ENCODE data around the gene DHRS4. TPM values are rescaled to one million over a fixed set of nuclear protein-coding genes. Genes with fewer than 3 reads are reported as not detected.
"Not testable (repeated sequence)": the region's sequence is repeated elsewhere in the genome, so short reads cannot be mapped to it uniquely, and the experiment has no call there.

The DHRS4 gene
- polyA plus RNA-seq, 3 donors from 2014 or later = 26.2 to 33.8 (median 31.0) TPM

DNA sequence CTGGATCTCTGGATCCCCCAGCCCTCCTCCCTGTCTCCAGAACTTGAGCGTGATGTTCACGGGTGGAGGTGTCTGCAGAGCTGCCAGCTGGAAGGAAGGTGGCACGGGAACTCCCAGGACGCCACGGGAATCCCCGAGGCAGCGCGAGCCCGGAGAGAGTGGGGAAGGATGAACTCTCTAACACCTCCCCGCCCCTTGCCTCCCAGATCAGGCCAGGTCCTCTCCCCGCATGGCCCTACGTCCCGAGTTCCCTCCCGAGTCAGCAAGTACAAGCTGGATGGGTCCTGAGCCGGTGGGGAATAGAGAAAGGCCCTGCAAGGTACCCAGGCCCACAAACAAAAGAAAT lies 52.9 kb downstream of the DHRS4 start:
- not testable (repeated sequence) for H3K9me3 Mint-ChIP-seq; H3K27me3 Mint-ChIP-seq (ENCODE audit: low read depth in 3 of 3); H3K4me1 Mint-ChIP-seq; DNase-seq; H3K36me3 Mint-ChIP-seq; H3K27ac Mint-ChIP-seq
- peak overlapping the region in 1 of 5 donors; percentile 48 for H3K4me3 Mint-ChIP-seq

DNA sequence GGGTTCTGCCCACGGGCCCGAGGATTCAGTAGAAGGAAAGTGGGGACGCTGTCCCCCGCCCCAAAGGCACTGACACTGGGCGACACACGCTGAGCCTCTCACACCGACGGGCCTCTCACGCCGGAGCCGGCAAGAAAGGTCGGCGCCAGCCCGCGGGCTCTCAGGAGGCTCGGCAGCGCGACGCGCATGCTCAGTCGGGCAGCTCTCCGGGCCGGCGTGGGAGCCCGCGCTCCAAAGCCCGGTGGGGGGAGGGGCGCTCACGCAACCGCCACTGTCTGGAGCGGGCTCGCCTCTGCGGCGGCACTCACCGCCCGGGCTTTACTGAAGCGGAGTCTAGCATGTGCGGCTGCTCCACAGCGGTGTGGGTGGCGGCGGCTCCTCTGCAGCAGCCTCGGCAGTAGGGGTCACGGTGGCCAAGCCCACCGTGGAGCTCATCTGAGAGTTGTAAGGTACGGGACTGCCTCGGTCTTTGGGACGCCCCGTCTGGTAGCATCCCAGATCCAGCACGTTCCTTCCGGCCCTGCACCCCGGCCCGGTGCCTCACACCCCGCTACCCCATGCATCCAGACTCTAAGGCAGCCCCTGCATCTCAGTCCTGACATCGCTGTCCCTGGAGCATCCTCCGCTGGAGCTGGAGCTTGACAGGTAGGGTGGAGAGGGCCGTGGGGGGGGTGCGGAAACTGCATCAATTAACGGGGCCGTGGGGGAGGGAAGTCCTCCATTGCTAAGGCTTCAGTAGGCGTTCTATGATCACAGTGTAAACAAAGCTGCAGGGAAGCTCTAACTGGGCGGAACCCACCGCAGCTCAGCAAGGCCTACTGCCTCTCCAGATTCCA lies 53.5 kb downstream of the DHRS4 start:
- H3K27ac Mint-ChIP-seq = peak overlapping the region in 4 of 6 donors; percentile 78 to 87 (median 82)
- not testable (repeated sequence) for H3K4me1 Mint-ChIP-seq; H3K27me3 Mint-ChIP-seq (ENCODE audit: low read depth in 3 of 3); H3K36me3 Mint-ChIP-seq; H3K9me3 Mint-ChIP-seq
- DNase-seq = peak; percentile 61 to 77 (median 75)
- peak overlapping the region; percentile 62 to 88 (median 83) for H3K4me3 Mint-ChIP-seq

DNA sequence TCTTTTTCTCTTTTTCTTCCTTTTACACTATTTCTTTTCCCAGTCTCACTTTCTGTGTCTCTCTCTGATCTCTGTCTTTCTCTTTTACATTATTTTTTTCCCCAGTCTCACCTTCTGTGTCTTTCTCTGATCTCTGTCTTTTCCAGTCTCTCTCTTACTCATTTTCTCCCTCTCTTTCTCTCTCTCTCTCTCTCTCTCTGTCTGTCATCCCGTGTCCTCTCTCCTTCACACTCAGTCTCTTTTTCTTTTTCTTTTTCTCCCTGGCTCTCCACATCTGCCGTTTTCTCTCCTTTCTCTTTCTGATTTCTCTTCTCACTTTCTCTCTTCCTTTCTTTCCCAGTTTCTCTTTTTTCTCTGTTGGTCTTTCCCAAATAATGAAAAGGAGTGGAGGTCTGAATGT lies 57.5 kb downstream of the DHRS4 start:
- Mint-ChIP-seq H3K27ac (peak overlapping the region in 5 of 6 donors; percentile 17 to 44 (median 33)), H3K9me3 (no peaks in the 10 kb centered on the region), H3K27me3 (ENCODE audit: low read depth in 3 of 3) (peaks cover 0 to 2% (median 0%) of the 10 kb centered on the region in 3 donors), H3K4me3 (no peak overlapping the region), H3K4me1 (peaks cover 4 to 6% of the 10 kb centered on the region in 2 donors), H3K36me3 (no peaks in the 10 kb centered on the region)
- no peak for DNase-seq

DNA sequence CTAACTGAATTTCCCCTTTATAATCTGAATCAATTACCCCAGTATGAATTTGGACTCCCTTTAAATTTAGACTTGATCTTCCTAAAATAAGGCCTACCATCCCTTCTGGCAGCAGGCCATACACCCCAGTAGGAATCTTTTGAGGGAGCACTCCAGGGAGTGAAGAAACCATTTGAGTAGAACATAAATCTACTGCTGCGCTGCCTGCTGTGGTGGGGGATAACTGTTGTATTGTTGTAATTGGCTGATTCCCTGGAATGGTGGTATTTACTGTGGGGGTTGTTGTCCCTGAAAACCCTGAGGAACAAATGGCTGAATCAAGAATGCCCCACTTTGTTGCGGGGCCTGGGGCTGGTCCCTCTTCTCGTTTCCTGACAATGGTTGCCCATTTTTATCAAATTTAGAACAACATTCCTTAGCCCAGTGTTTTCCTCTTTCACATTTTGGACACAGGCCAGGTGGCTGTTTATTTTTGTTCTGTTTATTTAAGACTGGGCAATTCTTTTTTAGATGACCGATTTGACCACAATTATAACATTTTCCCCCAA lies 59.2 kb downstream of the DHRS4 start:
- not testable (repeated sequence) for DNase-seq; H3K27me3 Mint-ChIP-seq (ENCODE audit: low read depth in 3 of 3); H3K9me3 Mint-ChIP-seq; H3K4me3 Mint-ChIP-seq; H3K27ac Mint-ChIP-seq; H3K4me1 Mint-ChIP-seq; H3K36me3 Mint-ChIP-seq

DNA sequence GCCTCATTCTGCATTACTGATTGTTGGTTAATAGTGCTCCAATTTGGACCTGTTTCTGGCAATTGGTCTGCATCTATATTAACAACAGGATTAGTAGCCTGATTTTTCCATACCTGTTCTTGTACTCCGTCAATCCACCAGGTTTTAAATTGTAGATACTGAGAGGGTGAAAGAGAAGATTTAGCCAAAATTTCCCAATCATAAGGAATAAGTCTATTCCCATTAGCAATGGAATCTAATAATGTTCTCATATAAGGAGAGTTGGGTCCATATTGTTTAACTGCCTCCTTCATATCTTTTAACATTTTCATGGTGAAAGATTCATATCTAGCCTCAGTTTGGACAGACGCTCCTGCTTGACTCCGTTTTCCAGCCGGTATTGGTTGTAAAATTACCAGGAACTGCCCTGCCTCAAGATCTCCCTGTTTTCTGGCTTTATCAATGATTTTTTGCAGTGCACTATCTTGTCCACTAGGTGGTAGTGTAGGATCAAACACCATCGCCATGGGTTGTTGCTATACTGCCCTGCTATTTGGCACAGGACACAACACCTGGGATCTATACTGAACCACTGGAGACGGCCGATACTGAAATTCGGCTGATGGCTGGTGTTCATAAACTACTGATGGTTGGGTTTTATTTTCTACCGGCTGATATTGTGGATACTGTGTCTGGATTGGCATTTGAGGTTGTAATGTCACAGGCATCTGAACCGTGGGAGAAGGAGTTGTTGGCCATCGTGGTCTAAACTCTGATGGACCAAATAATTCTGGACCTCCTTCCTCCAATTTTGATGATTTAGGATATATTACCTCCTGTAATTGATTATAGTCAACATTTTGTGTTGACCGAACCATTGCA lies 60.3 kb downstream of the DHRS4 start:
- no peak overlapping the region for H3K27ac Mint-ChIP-seq
- peaks cover 0 to 8% (median 3%) of the 10 kb centered on the region in 3 donors for H3K27me3 Mint-ChIP-seq (ENCODE audit: low read depth in 3 of 3)
- no peaks in the 10 kb centered on the region for H3K9me3 Mint-ChIP-seq
- peak; percentile 52 to 76 (median 71) for DNase-seq
- H3K4me1 Mint-ChIP-seq = peaks cover 3 to 6% of the 10 kb centered on the region in 2 donors
- H3K36me3 Mint-ChIP-seq = no peaks in the 10 kb centered on the region
- no peak overlapping the region for H3K4me3 Mint-ChIP-seq

DNA sequence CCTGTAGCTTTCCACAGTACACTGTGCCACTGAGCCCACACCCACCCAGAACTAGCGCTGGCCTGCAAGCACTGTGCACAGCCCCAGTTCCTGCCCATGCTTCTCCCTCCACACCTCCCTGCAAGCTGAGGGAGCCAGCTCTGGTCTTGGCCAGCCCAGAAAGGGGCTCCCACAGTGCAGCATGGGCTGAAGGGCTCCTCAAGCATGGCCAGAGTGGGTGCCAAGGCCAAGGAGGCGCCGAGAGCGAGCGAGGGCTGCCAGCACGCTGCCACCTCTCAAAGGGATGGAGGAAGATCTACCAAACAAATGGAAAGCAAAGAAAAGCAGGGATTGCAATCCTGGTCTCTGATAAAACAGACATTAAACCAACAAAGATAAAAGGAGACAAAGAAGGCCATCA lies 62.2 kb downstream of the DHRS4 start:
- not testable (repeated sequence) for H3K4me3 Mint-ChIP-seq; H3K4me1 Mint-ChIP-seq; H3K36me3 Mint-ChIP-seq; H3K9me3 Mint-ChIP-seq; H3K27me3 Mint-ChIP-seq (ENCODE audit: low read depth in 3 of 3); DNase-seq
- peak overlapping the region in 2 of 6 donors; percentile 5 to 28 for H3K27ac Mint-ChIP-seq

Other genes starting within 250 kb of the DHRS4 start
- gene DHRS4L2, start 35.2 kb downstream of the DHRS4 start, polyA plus RNA-seq = 10 to 100 TPM; 14.7 to 22.1 (median 15.8) TPM
- gene CARMIL3, start 98.2 kb downstream of the DHRS4 start, polyA plus RNA-seq = under 1 TPM; 0.09 to 0.82 (median 0.32) TPM
- not detected for gene CPNE6, start 117.8 kb downstream of the DHRS4 start, polyA plus RNA-seq
- 10 to 100 TPM in 2 of 3 donors, 1 to 10 TPM in 1; 8.2 to 13.3 (median 12.0) TPM for gene PCK2, start 140.5 kb downstream of the DHRS4 start, polyA plus RNA-seq
- gene DCAF11, start 161.0 kb downstream of the DHRS4 start, polyA plus RNA-seq = 100 to 1,000 TPM in 1 of 3 donors, 10 to 100 TPM in 2; 91.1 to 129 (median 98.2) TPM
- gene NRL, start 161.2 kb downstream of the DHRS4 start, polyA plus RNA-seq = 1 to 10 TPM; 2.8 to 4.1 (median 3.0) TPM
- under 1 TPM; 0.28 to 0.90 (median 0.85) TPM for gene FITM1, start 176.9 kb downstream of the DHRS4 start, polyA plus RNA-seq
- gene PSME1, start 182.4 kb downstream of the DHRS4 start, polyA plus RNA-seq = 1,000 to 10,000 TPM; 1,115 to 1,243 (median 1,240) TPM
- gene EMC9, start 187.8 kb downstream of the DHRS4 start, polyA plus RNA-seq = 10 to 100 TPM; 14.2 to 19.0 (median 17.6) TPM
- 1,000 to 10,000 TPM in 1 of 3 donors, 100 to 1,000 TPM in 2; 650 to 1,160 (median 776) TPM for gene PSME2, start 192.8 kb downstream of the DHRS4 start, polyA plus RNA-seq
- gene RNF31, start 193.7 kb downstream of the DHRS4 start, polyA plus RNA-seq = 10 to 100 TPM; 41.5 to 62.9 (median 59.5) TPM
- gene IRF9, start 207.5 kb downstream of the DHRS4 start, polyA plus RNA-seq = 100 to 1,000 TPM in 2 of 3 donors, 10 to 100 TPM in 1; 48.8 to 123 (median 102) TPM
- gene REC8, start 218.3 kb downstream of the DHRS4 start, polyA plus RNA-seq = 10 to 100 TPM in 1 of 3 donors, 1 to 10 TPM in 2; 1.7 to 15.2 (median 3.8) TPM
- gene IPO4, start 235.0 kb downstream of the DHRS4 start, polyA plus RNA-seq = 10 to 100 TPM; 10.1 to 21.0 (median 11.3) TPM
- 10 to 100 TPM; 31.0 to 60.5 (median 42.4) TPM for gene TM9SF1, start 241.7 kb downstream of the DHRS4 start, polyA plus RNA-seq